Trophoblast cell (in vitro differentiated cells and primary cell): ENCODE data around the gene GNAI1.

Source experiments
- DNase-seq, 2 donors: peaks; one replicate each; pipeline ENCODE4 v3.0.0-alpha.2; 2016
- H2AFZ ChIP-seq: 2 replicates; pipeline ENCODE4 v1.6.1; 2013; ENCODE audit warnings: low read length, moderate library complexity, mild to moderate bottlenecking; ENCODE audit not compliant: insufficient read depth, poor library complexity
- H2AK5ac ChIP-seq: 2 replicates; pipeline ENCODE4 v1.6.1; 2013; ENCODE audit warnings: mild to moderate bottlenecking, low read length
- H2BK120ac ChIP-seq: 2 replicates; pipeline ENCODE4 v1.6.1; 2013; ENCODE audit warnings: low read length, mild to moderate bottlenecking, moderate library complexity; ENCODE audit not compliant: insufficient read depth, poor library complexity
- H2BK12ac ChIP-seq: 2 replicates; pipeline ENCODE4 v1.6.1; 2013; ENCODE audit warnings: mild to moderate bottlenecking, low read length, moderate library complexity
- H2BK5ac ChIP-seq: 2 replicates; pipeline ENCODE4 v1.6.1; 2013; ENCODE audit warnings: low read length, low read depth, moderate library complexity, mild to moderate bottlenecking; ENCODE audit not compliant: poor library complexity
- H3K14ac ChIP-seq: 2 replicates; pipeline ENCODE4 v1.6.1; 2013; ENCODE audit warnings: mild to moderate bottlenecking, low read length
- H3K18ac ChIP-seq: 2 replicates; pipeline ENCODE4 v1.6.1; 2013; ENCODE audit warnings: mild to moderate bottlenecking, low read length
- H3K23ac ChIP-seq: 2 replicates; pipeline ENCODE4 v1.6.1; 2013; ENCODE audit warnings: low read length
- H3K27ac ChIP-seq: 2 replicates; pipeline ENCODE4 v1.5.1; 2013; ENCODE audit warnings: low read depth, mild to moderate bottlenecking, inconsistent platforms, low read length, moderate library complexity
- H3K27me3 ChIP-seq: 2 replicates; pipeline ENCODE4 v1.6.1; 2013; ENCODE audit warnings: inconsistent platforms, mild to moderate bottlenecking, low read length, moderate library complexity; ENCODE audit not compliant: insufficient read depth
- H3K36me3 ChIP-seq, 2 experiments: 1 replicate in 1 of 2; 2 replicates in 1 of 2; pipeline ENCODE4 v1.6.1; 2013; ENCODE audit warnings: low read length in 2 of 2, mild to moderate bottlenecking in 2 of 2, moderate library complexity in 1 of 2; ENCODE audit not compliant: insufficient read depth in 2 of 2, control insufficient read depth in 1 of 2
- H3K4ac ChIP-seq: 2 replicates; pipeline ENCODE4 v1.6.1; 2013; ENCODE audit warnings: low read depth, mild to moderate bottlenecking, low read length, moderate library complexity
- H3K4me1 ChIP-seq, 2 experiments: 1 replicate in 1 of 2; 2 replicates in 1 of 2; pipeline ENCODE4 v1.6.1; 2013; ENCODE audit warnings: low read length in 2 of 2, mild to moderate bottlenecking in 2 of 2, moderate library complexity in 1 of 2; ENCODE audit not compliant: insufficient read depth in 2 of 2, control insufficient read depth in 1 of 2
- H3K4me2 ChIP-seq: 2 replicates; pipeline ENCODE4 v1.6.1; 2013; ENCODE audit warnings: inconsistent platforms, mild to moderate bottlenecking, low read length, moderate library complexity
- H3K4me3 ChIP-seq: 2 replicates; pipeline ENCODE4 v1.5.1; 2013; ENCODE audit warnings: mild to moderate bottlenecking, low read depth, low read length, inconsistent platforms
- H3K79me1 ChIP-seq: one replicate; pipeline ENCODE4 v1.6.1; 2013; ENCODE audit warnings: low read length
- H3K79me2 ChIP-seq: 2 replicates; pipeline ENCODE4 v1.6.1; 2013; ENCODE audit warnings: low read length, mild to moderate bottlenecking; ENCODE audit not compliant: control insufficient read depth, insufficient read depth, poor library complexity
- H3K9ac ChIP-seq: 2 replicates; pipeline ENCODE4 v1.6.1; 2013; ENCODE audit warnings: mild to moderate bottlenecking, low read length
- H3K9me3 ChIP-seq: 2 replicates; pipeline ENCODE4 v1.6.1; 2013; ENCODE audit warnings: low read depth, mild to moderate bottlenecking, control low read depth, inconsistent platforms, low read length; ENCODE audit not compliant: insufficient read depth
- H4K12ac ChIP-seq: 2 replicates; pipeline ENCODE4 v1.6.1; 2013; ENCODE audit warnings: low read depth, mild to moderate bottlenecking, low read length, moderate library complexity
- H4K8ac ChIP-seq: 2 replicates; pipeline ENCODE4 v1.6.1; 2013; ENCODE audit warnings: low read depth, mild to moderate bottlenecking, low read length, moderate library complexity
- H4K91ac ChIP-seq: one replicate; pipeline ENCODE4 v1.6.1; 2013; ENCODE audit warnings: low read depth, mild to moderate bottlenecking, low read length, moderate library complexity
- WGBS: extraction: QIAGEN DNeasy Blood & Tissue Kit; methylation state at CpG from one replicate; pipeline ENCODE4 v1.1.7; 2013; ENCODE audit warnings: missing lambda C conversion rate; ENCODE audit not compliant: insufficient read length, insufficient coverage; ENCODE audit errors: extremely low coverage; 5-methylcytosine and 5-hydroxymethylcytosine counted together

GNAI1 gene

DNA sequence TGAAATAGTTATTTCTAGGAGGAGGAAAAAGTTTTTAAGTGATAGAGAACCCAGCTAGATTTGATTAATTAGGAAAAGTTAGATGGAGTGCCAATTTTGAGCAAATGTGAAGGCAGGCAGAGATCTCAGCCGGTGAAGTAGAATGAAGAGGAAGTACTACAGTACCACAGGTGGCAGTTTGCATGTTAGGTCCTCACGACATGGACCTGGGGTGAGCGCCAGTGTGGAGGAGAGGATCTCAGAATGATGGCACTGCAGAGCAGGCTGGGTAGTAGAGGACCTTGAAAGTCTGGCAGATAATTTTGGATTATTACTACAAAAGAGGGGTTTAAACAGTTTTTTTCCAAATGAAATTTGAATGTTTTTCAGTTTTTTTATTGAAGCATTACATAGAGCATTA is 81.1 kb downstream of the GNAI1 start:
- whole genome bisulfite sequencing, result no CpG with 5 or more reads among the region's 3 CpGs
- Histone ChIP-seq H2AFZ (no peak overlapping the region), H2BK12ac (no peak overlapping the region), H3K4me3 (no peak overlapping the region), H2AK5ac (no peak overlapping the region), H3K18ac (no peak overlapping the region), H3K4me1 (no peaks in the 10 kb centered on the region), H3K4me2 (no peak overlapping the region), H3K9ac (no peak overlapping the region), H3K9me3 (no peaks in the 10 kb centered on the region), H3K4ac (no peak overlapping the region), H4K12ac (no peak overlapping the region), H3K14ac (no peak overlapping the region), H3K27ac (no peak overlapping the region), H3K36me3 (peaks cover 5 to 6% of the 10 kb centered on the region in 2 experiments), H4K8ac (no peak overlapping the region), H3K27me3 (no peaks in the 10 kb centered on the region), H3K79me1 (no peaks in the 10 kb centered on the region), H3K23ac (no peak overlapping the region), H4K91ac (no peak overlapping the region), H2BK120ac (no peak overlapping the region), H2BK5ac (no peak overlapping the region), H3K79me2 (no peaks in the 10 kb centered on the region)
- no peak for DNase-seq

DNA sequence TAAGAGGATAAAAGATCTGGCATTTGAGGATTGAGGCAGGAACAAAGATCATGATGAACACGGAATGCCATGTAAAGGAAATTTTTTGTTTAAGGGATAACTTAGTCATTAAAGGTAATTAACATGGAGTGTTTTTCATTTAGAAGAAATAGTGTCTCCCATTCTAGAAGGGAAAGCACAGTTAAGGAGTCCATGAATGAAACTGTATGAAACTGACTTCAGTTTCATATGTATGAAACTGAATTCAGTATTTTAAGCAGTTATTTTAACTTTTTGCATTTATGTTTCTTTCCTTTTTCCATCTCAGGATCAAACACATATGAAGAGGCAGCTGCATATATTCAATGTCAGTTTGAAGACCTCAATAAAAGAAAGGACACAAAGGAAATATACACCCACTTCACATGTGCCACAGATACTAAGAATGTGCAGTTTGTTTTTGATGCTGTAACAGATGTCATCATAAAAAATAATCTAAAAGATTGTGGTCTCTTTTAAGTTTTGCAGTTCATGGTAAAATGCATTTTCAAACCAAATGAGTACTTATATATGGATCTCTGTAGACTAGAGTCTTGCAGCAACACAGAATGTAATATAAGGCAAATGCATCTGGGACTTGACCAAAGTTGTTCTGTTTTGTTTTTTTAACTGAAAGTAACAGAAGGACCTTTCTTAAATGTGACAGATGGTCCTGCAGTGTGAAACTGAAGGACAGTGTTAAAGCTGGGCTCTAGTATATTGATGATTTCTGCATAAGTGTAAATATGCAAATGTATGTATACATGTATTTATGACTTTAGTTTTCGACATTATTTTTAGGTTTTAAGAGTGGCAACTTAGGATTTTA is 82.6 kb downstream of the GNAI1 start:
- Histone ChIP-seq H4K91ac (no peak overlapping the region), H3K4me1 (no peaks in the 10 kb centered on the region), H3K36me3 (peaks cover 2% of the 10 kb centered on the region in 2 experiments), H3K4me3 (no peak overlapping the region), H3K27me3 (no peaks in the 10 kb centered on the region), H4K12ac (no peak overlapping the region), H2BK5ac (no peak overlapping the region), H3K9ac (no peak overlapping the region), H4K8ac (no peak overlapping the region), H3K79me1 (no peaks in the 10 kb centered on the region), H3K18ac (no peak overlapping the region), H2BK12ac (no peak overlapping the region), H3K79me2 (no peaks in the 10 kb centered on the region), H3K23ac (no peak overlapping the region), H3K14ac (no peak overlapping the region), H3K4me2 (no peak overlapping the region), H2AFZ (no peak overlapping the region), H3K27ac (no peak overlapping the region), H3K4ac (no peak overlapping the region), H2AK5ac (no peak overlapping the region), H2BK120ac (no peak overlapping the region), H3K9me3 (no peaks in the 10 kb centered on the region)
- DNase-seq, result no peak
- no CpG with 5 or more reads among the region's 2 CpGs for WGBS

DNA sequence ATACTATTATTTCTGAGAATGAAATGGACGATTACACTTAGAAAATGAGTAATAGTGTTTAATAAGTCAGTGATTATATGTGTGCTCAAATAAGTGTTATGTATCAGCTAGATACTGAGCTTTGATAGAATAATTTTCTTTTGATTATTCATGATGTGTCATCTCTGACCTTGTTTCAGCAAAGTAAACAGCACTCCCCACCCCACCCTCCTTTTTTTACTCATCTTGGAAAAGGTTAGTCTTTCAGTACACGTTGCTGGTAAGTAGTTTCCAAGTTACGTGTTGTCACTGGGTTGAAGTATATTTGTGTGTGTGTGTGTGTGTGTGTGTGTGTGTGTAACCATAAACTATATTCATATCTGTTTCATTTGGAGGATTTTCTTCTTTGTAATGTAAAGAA is 84.1 kb downstream of the GNAI1 start:
- Histone ChIP-seq H3K23ac (no peak overlapping the region), H2AFZ (no peak overlapping the region), H3K9ac (no peak overlapping the region), H4K91ac (no peak overlapping the region), H3K14ac (no peak overlapping the region), H2BK5ac (no peak overlapping the region), H3K4ac (no peak overlapping the region), H3K27me3 (no peaks in the 10 kb centered on the region), H3K79me2 (no peaks in the 10 kb centered on the region), H3K36me3 (peaks cover 2% of the 10 kb centered on the region in 2 experiments), H3K79me1 (no peaks in the 10 kb centered on the region), H3K4me1 (no peaks in the 10 kb centered on the region), H3K4me3 (no peak overlapping the region), H4K12ac (no peak overlapping the region), H4K8ac (no peak overlapping the region), H2BK12ac (no peak overlapping the region), H3K18ac (no peak overlapping the region), H3K9me3 (no peaks in the 10 kb centered on the region), H2AK5ac (no peak overlapping the region), H2BK120ac (no peak overlapping the region), H3K27ac (no peak overlapping the region), H3K4me2 (no peak overlapping the region)
- WGBS, result no CpG with 5 or more reads among the region's 3 CpGs
- DNase-seq, result peak in 1 of 2 donors; percentile 15

DNA sequence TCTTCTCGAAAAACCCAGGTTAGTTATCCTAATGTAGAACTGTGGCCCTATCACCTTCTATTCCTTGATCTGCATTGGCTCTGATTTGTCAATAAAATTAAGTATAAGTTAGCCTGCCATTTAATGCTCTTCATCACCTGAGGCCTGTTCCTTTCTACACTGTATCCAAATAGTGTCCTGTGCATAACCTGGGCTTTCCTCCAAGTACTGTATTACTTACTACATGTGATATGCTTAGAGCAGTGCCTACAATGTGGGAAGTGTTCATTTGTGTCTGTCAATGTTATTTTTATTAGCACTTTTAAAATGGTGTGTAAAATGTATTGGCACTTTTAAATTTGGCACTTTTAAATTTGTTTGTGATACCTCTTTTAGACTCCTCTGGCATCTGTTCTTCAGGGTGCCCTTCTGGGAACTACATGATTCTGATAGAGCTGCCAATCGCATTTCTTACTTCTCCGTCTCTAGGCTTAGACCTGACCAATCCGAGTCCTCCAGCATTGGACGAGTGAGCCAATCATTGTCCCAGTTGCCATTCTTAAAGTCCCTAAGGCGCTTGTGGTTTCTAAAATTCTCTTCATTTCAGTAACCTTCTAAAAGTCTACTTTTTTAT is 85.5 kb downstream of the GNAI1 start:
- H3K79me1 ChIP-seq, result no peaks in the 10 kb centered on the region
- peaks cover 2% of the 10 kb centered on the region in 2 experiments for H3K36me3 ChIP-seq
- H3K14ac ChIP-seq, result no peak overlapping the region
- no peak overlapping the region for H2AK5ac ChIP-seq
- H3K9ac ChIP-seq, result no peak overlapping the region
- WGBS, result no CpG with 5 or more reads among the region's 6 CpGs
- no peak overlapping the region for H3K18ac ChIP-seq
- H3K9me3 ChIP-seq, result no peaks in the 10 kb centered on the region
- no peak overlapping the region for H4K91ac ChIP-seq
- H3K27ac ChIP-seq, result no peak overlapping the region
- H3K4ac ChIP-seq, result no peak overlapping the region
- no peaks in the 10 kb centered on the region for H3K79me2 ChIP-seq
- H2BK5ac ChIP-seq, result no peak overlapping the region
- H3K4me1 ChIP-seq, result no peaks in the 10 kb centered on the region
- no peak overlapping the region for H3K4me2 ChIP-seq
- H3K4me3 ChIP-seq, result no peak overlapping the region
- DNase-seq, result no peak
- H3K27me3 ChIP-seq, result no peaks in the 10 kb centered on the region
- H2BK12ac ChIP-seq, result no peak overlapping the region
- no peak overlapping the region for H4K8ac ChIP-seq
- no peak overlapping the region for H2BK120ac ChIP-seq
- H4K12ac ChIP-seq, result no peak overlapping the region
- no peak overlapping the region for H2AFZ ChIP-seq
- no peak overlapping the region for H3K23ac ChIP-seq
